ENCODE measurements around the gene EIF3F.
"Not testable (repeated sequence)": the region's sequence is repeated elsewhere in the genome, so short reads cannot be mapped to it uniquely, and the experiment has no call there.

The EIF3F gene

DNA sequence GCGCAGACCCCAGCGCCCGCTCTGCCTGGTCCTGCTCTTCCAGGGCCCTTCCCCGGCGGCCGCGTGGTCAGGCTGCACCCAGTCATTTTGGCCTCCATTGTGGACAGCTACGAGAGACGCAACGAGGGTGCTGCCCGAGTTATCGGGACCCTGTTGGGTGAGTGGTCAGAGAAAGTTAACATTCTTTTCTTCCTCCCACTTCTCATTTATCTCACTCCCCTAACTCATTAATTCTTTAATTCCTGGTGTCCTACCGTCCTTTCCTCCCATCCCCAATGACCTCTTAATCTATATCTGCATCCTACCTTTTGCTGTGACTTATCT lies 385 bp downstream of the EIF3F start:
- H3K9me3 ChIP-seq (ENCODE audit: control insufficient read depth, insufficient read depth, low read depth, low read length); H3K27me3 ChIP-seq (ENCODE audit: control insufficient read depth, insufficient read depth, low read length); H3K4me1 ChIP-seq (ENCODE audit: control insufficient read depth, insufficient read depth, low read length): not testable (repeated sequence)
- H3K9ac ChIP-seq (ENCODE audit: low read length) = peak overlapping the region; percentile 90
- peak overlapping the region; percentile 60; the same call in 1 of the 2 replicates for H3K27ac ChIP-seq (ENCODE audit: low read depth, low read length)
- peak overlapping the region; percentile 98 for H3K4me3 ChIP-seq (ENCODE audit: low read depth, low read length)
- H3K36me3 ChIP-seq (ENCODE audit: control insufficient read depth, insufficient read depth, low read length) = peaks cover 37% of the 10 kb centered on the region

DNA sequence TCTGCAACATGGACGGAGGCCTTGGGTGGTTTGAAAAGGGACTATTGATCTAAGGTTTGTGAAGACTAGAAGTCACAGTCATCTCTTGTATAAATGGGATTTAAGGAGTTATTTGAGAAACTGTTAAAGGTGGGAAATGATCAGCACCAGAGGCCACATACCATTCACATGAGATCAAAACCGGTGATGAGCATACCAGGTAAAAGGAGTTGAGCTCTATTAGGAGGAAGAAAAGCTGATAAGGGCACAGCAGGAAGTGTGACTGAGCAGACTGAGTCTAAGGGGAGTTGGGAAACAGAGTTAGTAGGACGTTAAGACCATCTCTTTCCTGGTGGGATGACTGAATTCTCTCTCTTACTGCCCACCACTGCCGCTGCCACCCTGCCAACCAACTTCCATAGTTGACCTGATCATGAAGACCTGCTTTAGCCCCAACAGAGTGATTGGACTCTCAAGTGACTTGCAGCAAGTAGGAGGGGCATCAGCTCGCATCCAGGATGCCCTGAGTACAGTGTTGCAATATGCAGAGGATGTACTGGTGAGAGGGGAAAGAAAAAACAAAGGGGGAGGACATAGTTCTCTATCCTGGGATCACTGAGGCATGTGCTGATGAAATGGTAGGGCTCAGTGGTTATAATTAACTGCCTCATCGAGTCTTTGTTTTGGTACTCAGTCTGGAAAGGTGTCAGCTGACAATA lies 7.6 kb downstream of the EIF3F start:
- no peaks in the 10 kb centered on the region for H3K4me1 ChIP-seq (ENCODE audit: control insufficient read depth, insufficient read depth, low read length)
- H3K27me3 ChIP-seq (ENCODE audit: control insufficient read depth, insufficient read depth, low read length) = no peaks in the 10 kb centered on the region
- no peaks in the 10 kb centered on the region for H3K9me3 ChIP-seq (ENCODE audit: control insufficient read depth, insufficient read depth, low read depth, low read length)
- no peak overlapping the region for H3K9ac ChIP-seq (ENCODE audit: low read length)
- no peak overlapping the region for H3K27ac ChIP-seq (ENCODE audit: low read depth, low read length)
- peaks cover 86% of the 10 kb centered on the region for H3K36me3 ChIP-seq (ENCODE audit: control insufficient read depth, insufficient read depth, low read length)
- no peak overlapping the region for H3K4me3 ChIP-seq (ENCODE audit: low read depth, low read length)

DNA sequence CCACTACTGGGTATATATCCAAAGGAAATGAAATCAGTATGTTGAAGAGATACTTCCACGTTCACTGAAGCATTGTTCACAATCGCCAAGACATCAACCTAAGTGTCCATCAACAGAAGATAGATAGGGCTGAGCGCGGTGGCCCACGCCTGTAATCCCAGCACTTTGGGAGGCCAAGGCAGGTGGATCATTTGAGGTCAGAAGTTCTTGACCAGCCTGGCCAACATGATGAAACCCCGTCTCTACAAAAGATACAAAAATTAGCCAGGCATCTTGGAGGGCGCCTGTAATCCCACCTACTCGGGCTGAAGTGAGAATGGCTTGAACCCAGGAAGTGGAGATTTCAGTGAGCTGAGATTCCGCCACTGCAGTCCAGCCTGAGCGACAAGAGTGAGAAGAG lies 12.7 kb downstream of the EIF3F start:
- no peak overlapping the region for H3K9ac ChIP-seq (ENCODE audit: low read length)
- H3K27me3 ChIP-seq (ENCODE audit: control insufficient read depth, insufficient read depth, low read length) = no peaks in the 10 kb centered on the region
- no peaks in the 10 kb centered on the region for H3K9me3 ChIP-seq (ENCODE audit: control insufficient read depth, insufficient read depth, low read depth, low read length)
- no peak overlapping the region for H3K27ac ChIP-seq (ENCODE audit: low read depth, low read length)
- H3K4me1 ChIP-seq (ENCODE audit: control insufficient read depth, insufficient read depth, low read length) = no peaks in the 10 kb centered on the region
- peaks cover 41% of the 10 kb centered on the region for H3K36me3 ChIP-seq (ENCODE audit: control insufficient read depth, insufficient read depth, low read length)
- H3K4me3 ChIP-seq (ENCODE audit: low read depth, low read length) = no peak overlapping the region

DNA sequence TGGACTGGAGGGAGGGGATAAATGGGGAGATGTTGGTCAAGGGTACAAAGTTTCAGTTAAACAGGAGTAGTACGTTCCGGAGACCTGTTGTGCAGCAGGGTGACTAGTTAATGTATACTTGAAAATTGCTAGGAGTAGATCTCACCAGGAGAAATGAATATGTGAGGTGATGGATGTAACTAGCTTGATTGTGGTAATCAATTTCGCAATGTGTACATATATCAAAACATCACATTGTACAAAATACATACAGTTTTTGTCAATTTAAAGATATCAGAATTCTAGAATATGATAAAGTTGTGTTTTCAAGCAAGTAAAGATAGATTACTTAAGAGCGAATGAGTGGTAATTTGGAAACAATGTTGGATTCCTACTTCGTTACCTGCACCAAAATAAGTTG lies 13.3 kb downstream of the EIF3F start:
- no peaks in the 10 kb centered on the region for H3K9me3 ChIP-seq (ENCODE audit: control insufficient read depth, insufficient read depth, low read depth, low read length)
- no peaks in the 10 kb centered on the region for H3K27me3 ChIP-seq (ENCODE audit: control insufficient read depth, insufficient read depth, low read length)
- H3K4me3 ChIP-seq (ENCODE audit: low read depth, low read length) = no peak overlapping the region
- H3K9ac ChIP-seq (ENCODE audit: low read length) = no peak overlapping the region
- no peaks in the 10 kb centered on the region for H3K4me1 ChIP-seq (ENCODE audit: control insufficient read depth, insufficient read depth, low read length)
- H3K27ac ChIP-seq (ENCODE audit: low read depth, low read length) = no peak overlapping the region
- peaks cover 35% of the 10 kb centered on the region for H3K36me3 ChIP-seq (ENCODE audit: control insufficient read depth, insufficient read depth, low read length)

DNA sequence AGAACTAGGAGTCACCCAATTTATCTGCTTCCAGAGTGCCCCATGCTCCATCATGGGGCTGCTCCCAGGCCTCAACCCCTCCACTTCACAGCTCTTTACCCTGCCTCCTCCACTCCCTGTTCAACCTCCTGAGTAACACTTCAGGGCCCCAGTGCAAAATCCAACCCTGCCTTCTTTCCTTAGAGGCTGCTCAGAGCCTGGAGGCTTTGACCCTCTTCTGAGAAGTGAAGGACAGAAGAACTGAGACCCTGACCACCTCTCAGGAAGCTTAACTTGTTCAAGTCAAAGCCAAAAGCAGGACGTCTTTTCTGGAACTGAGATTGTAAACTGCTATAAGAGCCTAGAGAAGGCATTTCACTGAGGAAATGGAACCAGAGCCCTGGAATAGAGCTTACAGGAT lies 15.5 kb downstream of the EIF3F start:
- H3K9ac ChIP-seq (ENCODE audit: low read length) = no peak overlapping the region

DNA sequence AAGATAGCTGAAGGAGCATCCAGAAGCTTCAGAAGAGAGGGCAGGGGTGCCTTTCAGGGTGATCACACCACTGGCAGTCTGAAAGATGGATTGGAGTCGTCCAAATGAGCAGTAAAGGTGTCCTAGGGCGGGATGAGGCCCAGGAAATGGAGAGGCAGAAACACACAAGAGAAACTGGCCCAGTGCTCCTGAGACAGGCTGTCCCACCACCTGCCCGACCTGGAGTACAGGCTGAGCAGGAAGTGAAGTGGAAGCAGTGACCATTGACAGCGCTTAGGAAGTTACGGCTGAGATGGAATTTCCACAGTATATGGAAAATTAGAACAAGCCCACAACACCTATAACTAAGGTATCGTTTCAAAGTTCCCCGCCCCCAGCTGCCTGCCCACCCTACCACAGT lies 16.1 kb downstream of the EIF3F start:
- no peaks in the 10 kb centered on the region for H3K9me3 ChIP-seq (ENCODE audit: control insufficient read depth, insufficient read depth, low read depth, low read length)
- H3K27ac ChIP-seq (ENCODE audit: low read depth, low read length) = no peak overlapping the region
- H3K4me3 ChIP-seq (ENCODE audit: low read depth, low read length) = no peak overlapping the region
- H3K4me1 ChIP-seq (ENCODE audit: control insufficient read depth, insufficient read depth, low read length) = no peaks in the 10 kb centered on the region
- no peaks in the 10 kb centered on the region for H3K27me3 ChIP-seq (ENCODE audit: control insufficient read depth, insufficient read depth, low read length)
- H3K36me3 ChIP-seq (ENCODE audit: control insufficient read depth, insufficient read depth, low read length) = peaks cover 7% of the 10 kb centered on the region
- no peak overlapping the region for H3K9ac ChIP-seq (ENCODE audit: low read length)

More for the DNA sequence above, 15.5 kb downstream of the EIF3F start:
- H3K9me3 ChIP-seq (ENCODE audit: control insufficient read depth, insufficient read depth, low read depth, low read length) = no peaks in the 10 kb centered on the region
- H3K4me3 ChIP-seq (ENCODE audit: low read depth, low read length) = no peak overlapping the region
- H3K36me3 ChIP-seq (ENCODE audit: control insufficient read depth, insufficient read depth, low read length) = peaks cover 12% of the 10 kb centered on the region
- no peak overlapping the region for H3K27ac ChIP-seq (ENCODE audit: low read depth, low read length)
- H3K27me3 ChIP-seq (ENCODE audit: control insufficient read depth, insufficient read depth, low read length) = no peaks in the 10 kb centered on the region
- no peaks in the 10 kb centered on the region for H3K4me1 ChIP-seq (ENCODE audit: control insufficient read depth, insufficient read depth, low read length)

DNA sequence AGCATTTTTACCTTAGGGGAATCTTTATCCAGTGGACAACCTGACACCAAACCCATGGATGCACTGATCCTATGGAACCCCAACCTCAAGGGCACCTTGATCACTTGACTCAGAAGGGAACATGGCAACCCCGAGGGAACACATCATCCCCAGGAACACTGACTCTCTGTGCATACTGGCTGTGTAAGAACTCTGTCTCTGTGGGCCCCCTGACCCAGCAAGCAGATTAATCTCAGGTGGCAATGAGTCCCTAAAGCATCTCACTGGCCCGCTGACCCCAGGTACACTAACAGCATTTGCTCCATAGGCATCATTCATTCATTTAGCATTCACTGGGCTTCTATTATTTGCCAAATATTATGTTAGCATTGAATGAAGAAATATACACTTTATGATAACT lies 16.9 kb downstream of the EIF3F start:
- no peak overlapping the region for H3K9ac ChIP-seq (ENCODE audit: low read length)
- H3K4me3 ChIP-seq (ENCODE audit: low read depth, low read length) = no peak overlapping the region
- H3K9me3 ChIP-seq (ENCODE audit: control insufficient read depth, insufficient read depth, low read depth, low read length) = no peaks in the 10 kb centered on the region
- H3K4me1 ChIP-seq (ENCODE audit: control insufficient read depth, insufficient read depth, low read length) = no peaks in the 10 kb centered on the region
- H3K27me3 ChIP-seq (ENCODE audit: control insufficient read depth, insufficient read depth, low read length) = no peaks in the 10 kb centered on the region
- H3K36me3 ChIP-seq (ENCODE audit: control insufficient read depth, insufficient read depth, low read length) = no peaks in the 10 kb centered on the region
- H3K27ac ChIP-seq (ENCODE audit: low read depth, low read length) = no peak overlapping the region

DNA sequence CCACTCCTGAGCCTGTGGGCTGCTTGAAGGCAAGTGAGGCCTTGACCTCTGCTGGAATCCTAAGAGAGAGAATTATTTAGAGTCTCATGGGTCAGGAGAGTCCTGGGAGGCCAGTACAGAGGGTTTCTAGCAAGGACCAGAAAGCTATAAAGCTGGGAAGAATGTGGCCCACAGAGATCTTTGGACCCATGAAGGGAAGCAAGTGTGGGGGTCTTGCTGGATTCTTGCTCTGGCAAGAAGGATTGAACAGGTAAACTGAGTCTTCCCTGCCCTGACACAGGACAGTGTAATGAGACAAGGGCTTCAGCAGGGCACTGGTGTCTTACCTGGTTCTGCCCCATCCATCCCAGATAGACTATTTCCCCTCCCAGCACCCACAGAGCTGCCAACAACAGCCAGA lies 18.4 kb downstream of the EIF3F start:
- no peaks in the 10 kb centered on the region for H3K27me3 ChIP-seq (ENCODE audit: control insufficient read depth, insufficient read depth, low read length)

DNA sequence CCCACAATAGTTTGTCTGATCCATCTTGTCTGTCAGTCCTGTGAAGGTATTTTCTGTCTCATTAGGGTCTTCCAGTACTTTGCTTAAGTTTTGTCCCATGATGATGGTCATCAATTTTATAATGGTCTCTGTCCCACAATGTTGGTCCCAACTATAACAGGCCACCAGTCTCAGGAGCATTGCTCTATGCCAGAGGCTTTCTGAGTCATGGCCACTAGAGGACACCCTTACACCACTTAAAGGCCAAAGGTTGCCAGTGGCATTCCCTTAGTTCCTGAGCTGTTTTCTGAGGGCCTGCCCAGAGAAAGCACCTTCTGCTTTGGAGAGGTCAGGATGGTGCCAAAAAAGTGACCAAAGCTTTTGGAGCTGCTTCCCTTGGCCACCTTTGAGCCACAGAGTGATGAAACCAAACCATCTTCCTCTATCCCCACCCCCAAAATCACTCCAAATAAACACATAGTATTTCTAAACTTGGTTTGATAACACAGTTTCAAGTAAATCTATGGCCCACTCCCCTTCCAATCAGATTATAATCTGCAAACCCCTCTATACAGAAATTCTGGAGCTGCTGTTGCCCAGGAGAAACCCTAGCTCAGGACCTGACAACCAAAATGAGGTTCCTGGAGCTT lies 19.3 kb downstream of the EIF3F start:
- H3K4me3 ChIP-seq (ENCODE audit: low read depth, low read length) = no peak overlapping the region
- no peaks in the 10 kb centered on the region for H3K4me1 ChIP-seq (ENCODE audit: control insufficient read depth, insufficient read depth, low read length)
- no peak overlapping the region for H3K27ac ChIP-seq (ENCODE audit: low read depth, low read length)
- H3K36me3 ChIP-seq (ENCODE audit: control insufficient read depth, insufficient read depth, low read length) = no peaks in the 10 kb centered on the region
- H3K27me3 ChIP-seq (ENCODE audit: control insufficient read depth, insufficient read depth, low read length) = no peaks in the 10 kb centered on the region
- no peaks in the 10 kb centered on the region for H3K9me3 ChIP-seq (ENCODE audit: control insufficient read depth, insufficient read depth, low read depth, low read length)
- no peak overlapping the region for H3K9ac ChIP-seq (ENCODE audit: low read length)

More for the DNA sequence above, 18.4 kb downstream of the EIF3F start:
- Histone ChIP-seq H3K4me1 (ENCODE audit: control insufficient read depth, insufficient read depth, low read length) (no peaks in the 10 kb centered on the region), H3K9me3 (ENCODE audit: control insufficient read depth, insufficient read depth, low read depth, low read length) (no peaks in the 10 kb centered on the region), H3K9ac (ENCODE audit: low read length) (no peak overlapping the region), H3K36me3 (ENCODE audit: control insufficient read depth, insufficient read depth, low read length) (no peaks in the 10 kb centered on the region), H3K4me3 (ENCODE audit: low read depth, low read length) (no peak overlapping the region), H3K27ac (ENCODE audit: low read depth, low read length) (no peak overlapping the region)

DNA sequence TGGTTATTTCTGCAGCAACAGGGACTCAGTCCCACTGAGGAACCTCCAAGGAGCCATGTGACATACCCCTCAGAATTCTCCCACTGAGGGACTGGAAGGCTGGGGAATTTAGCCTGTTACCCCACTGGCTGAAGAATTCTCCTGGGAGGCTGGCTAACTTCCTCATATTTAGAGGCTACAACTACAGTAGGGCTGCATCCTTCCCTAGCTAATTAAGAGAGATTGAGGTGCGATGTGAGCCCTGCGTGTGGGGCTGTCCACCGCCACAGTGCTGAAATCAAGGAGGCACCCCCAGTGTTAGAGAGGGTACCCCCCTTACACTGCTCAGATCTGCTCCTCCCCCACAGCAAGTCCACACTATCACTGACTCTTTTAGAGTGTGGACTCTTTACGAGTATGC lies 21.1 kb downstream of the EIF3F start:
- H3K4me1 ChIP-seq (ENCODE audit: control insufficient read depth, insufficient read depth, low read length) = no peaks in the 10 kb centered on the region
- H3K4me3 ChIP-seq (ENCODE audit: low read depth, low read length) = no peak overlapping the region
- no peaks in the 10 kb centered on the region for H3K27me3 ChIP-seq (ENCODE audit: control insufficient read depth, insufficient read depth, low read length)
- H3K9me3 ChIP-seq (ENCODE audit: control insufficient read depth, insufficient read depth, low read depth, low read length) = no peaks in the 10 kb centered on the region
- H3K27ac ChIP-seq (ENCODE audit: low read depth, low read length) = no peak overlapping the region
- H3K36me3 ChIP-seq (ENCODE audit: control insufficient read depth, insufficient read depth, low read length) = no peaks in the 10 kb centered on the region
- no peak overlapping the region for H3K9ac ChIP-seq (ENCODE audit: low read length)

DNA sequence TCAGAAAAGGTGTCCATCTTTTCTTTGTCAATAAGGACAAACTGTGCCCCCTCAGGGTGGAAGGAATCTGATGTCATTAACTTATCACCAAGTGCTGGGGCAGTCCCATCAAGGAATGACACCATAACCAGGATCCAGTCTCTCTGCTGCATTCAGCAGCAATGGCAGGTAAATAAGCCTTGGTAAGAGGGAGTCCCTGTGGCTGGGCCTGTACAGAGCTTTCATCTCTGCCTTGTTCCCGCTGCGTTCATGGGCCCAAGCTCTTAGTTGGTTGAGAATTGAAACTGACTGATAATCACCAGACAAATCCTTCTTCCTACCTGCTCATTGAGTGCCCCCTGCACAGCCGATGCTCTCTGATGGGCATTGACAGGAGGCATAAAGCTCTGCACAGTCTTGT lies 22.7 kb downstream of the EIF3F start:
- peaks cover 3% of the 10 kb centered on the region for H3K27me3 ChIP-seq (ENCODE audit: control insufficient read depth, insufficient read depth, low read length)
- H3K27ac ChIP-seq (ENCODE audit: low read depth, low read length) = no peak overlapping the region
- no peaks in the 10 kb centered on the region for H3K36me3 ChIP-seq (ENCODE audit: control insufficient read depth, insufficient read depth, low read length)
- no peak overlapping the region for H3K4me3 ChIP-seq (ENCODE audit: low read depth, low read length)
- H3K4me1 ChIP-seq (ENCODE audit: control insufficient read depth, insufficient read depth, low read length) = no peaks in the 10 kb centered on the region
- no peak overlapping the region for H3K9ac ChIP-seq (ENCODE audit: low read length)
- no peaks in the 10 kb centered on the region for H3K9me3 ChIP-seq (ENCODE audit: control insufficient read depth, insufficient read depth, low read depth, low read length)
